ENCODE results near the gene SS18L1.
"Not testable (repeated sequence)": the region's sequence is repeated elsewhere in the genome, so short reads cannot be mapped to it uniquely, and the experiment has no call there.

GRCh38 chr20:62148383-62148782 lies 4.8 kb downstream of the SS18L1 start:
- TF ChIP-seq CTCF (conservative IDR thresholded peaks at IDR 0.05); EZH2 (IDR thresholded peaks at IDR 0.05; ENCODE audit: low read depth): not testable (repeated sequence)
